A549 (cell line): Measurements from ENCODE around the gene GTF3C1. TPM values are rescaled to one million over a fixed set of nuclear protein-coding genes. Genes with fewer than 3 reads are reported as not detected.
A peak's percentile ranks its signal among the peaks of the same experiment; 100 is the strongest.

Experiments used
- ATAC-seq, 2 experiments: fragments of 200-7000 bp in 1 of 2; fragments of >200 bp in 1 of 2; cut with Nextera tagmentation in 1 of 2; cut with Tn5 transposase in 1 of 2; 3 replicates each; pipeline versions ENCODE4 v1.8.0 to v1.9.1; 2018 to 2020; ENCODE audit warnings: mild to moderate bottlenecking in 1 of 2, moderate library complexity in 1 of 2
- CTCF ChIA-PET: fragments of 300-600 bp; sonication (Branson Sonifier 250); formaldehyde crosslinking; extraction: SDS; loops from one replicate; lab custom pipeline; 2021; ENCODE audit warnings: antibody characterized with exemption, inconsistent platforms; lab: Yijun Ruan, JAX
- POLR2A ChIA-PET: fragments of 350-600 bp; formaldehyde crosslinking; extraction: SDS; loops from one replicate; lab custom pipeline; 2021; ENCODE audit warnings: antibody characterized with exemption, inconsistent platforms; lab: Yijun Ruan, JAX
- DNase-seq, 2 experiments: peaks; one replicate each; pipeline versions ENCODE4 v3.0.0 to v3.0.0-alpha.2; 2011 to 2016; ENCODE audit warnings: low read depth in 1 of 2, low spot score in 1 of 2
- FAIRE-seq: peaks from 2 replicates; lab custom pipeline; 2011; peaks lifted over from hg19 to GRCh38; lab: Jason Lieb, UNC
- H3K27ac ChIP-seq, 2 experiments: fragments of >200 bp; sonication (Bioruptor Twin); formaldehyde crosslinking; 3 replicates each; pipeline ENCODE4 v1.5.1; 2016 to 2017
- H3K4me1 ChIP-seq: fragments of >200 bp; sonication (Bioruptor Twin); formaldehyde crosslinking; 3 replicates; pipeline ENCODE4 v1.6.1; 2016
- H3K4me2 ChIP-seq: fragments of >200 bp; sonication (Bioruptor Twin); formaldehyde crosslinking; 3 replicates; pipeline ENCODE4 v1.6.1; 2016
- H3K4me3 ChIP-seq: fragments of >200 bp; sonication (Bioruptor Twin); formaldehyde crosslinking; 3 replicates; pipeline ENCODE4 v1.5.1; 2016
- H3K9me3 ChIP-seq: fragments of >200 bp; sonication (Bioruptor Twin); formaldehyde crosslinking; 3 replicates; pipeline ENCODE4 v1.6.1; 2016
- BHLHE40 ChIP-seq: IDR thresholded peaks from 2 replicates; pipeline ENCODE4 v1.6.1; 2012; ENCODE audit warnings: low read depth, low read length, inconsistent platforms
- CEBPB ChIP-seq, 2 experiments: fragments of >200 bp in 1 of 2; sonication (Bioruptor Twin) in 1 of 2; formaldehyde crosslinking in 1 of 2; IDR thresholded peaks; 2 replicates each; pipeline ENCODE4 v1.6.1; 2012 to 2016
- CHD4 ChIP-seq: fragments of 200-600 bp; sonication (generic); IDR thresholded peaks from 2 replicates; pipeline ENCODE4 v1.6.1; 2016; ENCODE audit warnings: antibody characterized with exemption, mild to moderate bottlenecking, borderline replicate concordance
- FOSL2 ChIP-seq, 2 experiments: fragments of 450-650 bp in 1 of 2; fragments of >200 bp in 1 of 2; sonication (Bioruptor Twin) in 1 of 2; formaldehyde crosslinking; IDR thresholded peaks; 2 replicates each; pipeline versions ENCODE4 v1.5.0 to v1.6.1; 2016 to 2020; ENCODE audit warnings: mild to moderate bottlenecking in 1 of 2, moderate library complexity in 1 of 2
- GATA3 ChIP-seq: IDR thresholded peaks from 2 replicates; pipeline ENCODE4 v1.6.1; 2012; ENCODE audit warnings: borderline replicate concordance
- HOXB5 ChIP-seq: fragments of 250-450 bp; sonication (Bioruptor Pico); IDR thresholded peaks from 2 replicates; pipeline ENCODE4 v1.5.0; 2020; ENCODE audit warnings: mild to moderate bottlenecking, moderate library complexity
- JUN ChIP-seq, 2 experiments: fragments of >200 bp; sonication (Bioruptor Twin); formaldehyde crosslinking; IDR thresholded peaks; 2 replicates in 1 of 2; 3 replicates in 1 of 2; pipeline ENCODE4 v1.6.1; 2016 to 2017
- JUNB ChIP-seq: fragments of >200 bp; sonication (Bioruptor Twin); formaldehyde crosslinking; IDR thresholded peaks from 2 replicates; pipeline ENCODE4 v1.6.1; 2016
- KDM1A ChIP-seq: fragments of 200-600 bp; sonication (generic); IDR thresholded peaks from 2 replicates; pipeline ENCODE4 v1.6.1; 2016; ENCODE audit warnings: low read depth, mild to moderate bottlenecking
- MAFK ChIP-seq: fragments of 450-650 bp; IDR thresholded peaks from 2 replicates; pipeline ENCODE4 v1.6.1; 2014; ENCODE audit not compliant: partially characterized antibody
- NFE2L2 ChIP-seq: fragments of 150-350 bp; conservative IDR thresholded peaks from 2 replicates; pipeline ENCODE4 v1.6.1; 2014; ENCODE audit warnings: low read length
- NR3C1 ChIP-seq: fragments of >200 bp; sonication (Bioruptor Twin); formaldehyde crosslinking; IDR thresholded peaks from 3 replicates; pipeline ENCODE4 v1.6.1; 2017
- SMC3 ChIP-seq: fragments of >200 bp; sonication (Bioruptor Twin); formaldehyde crosslinking; IDR thresholded peaks from 3 replicates; pipeline ENCODE4 v1.6.1; 2018; ENCODE audit warnings: inconsistent platforms
- SREBF2 ChIP-seq: fragments of 450-650 bp; IDR thresholded peaks from 2 replicates; pipeline ENCODE4 v1.6.1; 2014; ENCODE audit warnings: mild to moderate bottlenecking, moderate library complexity
- WGBS: methylation state at CpG from one replicate; pipeline ENCODE4 v1.1.6; 2017; ENCODE audit errors: missing lambda C conversion rate; 5-methylcytosine and 5-hydroxymethylcytosine counted together
- polyA plus RNA-seq, 4 experiments: library from polyadenylated mRNA; depleted of rRNA in 3 of 4; stranded (reverse); fragments of >200 nt; fragmentation: RNase III in 1 of 4; extraction: RNeasy Plus Mini Kit Qiagen cat#74134 plus additional on column Dnase treatment in 1 of 4; gene quantifications; 2 replicates in 3 of 4; 3 replicates in 1 of 4; pipeline ENCODE4 v1.2.3, GENCODE V29; 2011 to 2017
- TF ChIP-seq, protein P1 (sequence below): fragments of >200 bp; sonication (Bioruptor Twin); formaldehyde crosslinking; IDR thresholded peaks from 3 replicates; pipeline ENCODE4 v1.6.1; 2016
- TF ChIP-seq, protein P2 (sequence below): fragments of >200 bp; sonication (Bioruptor Twin); formaldehyde crosslinking; IDR thresholded peaks from 2 replicates; pipeline ENCODE4 v1.6.1; 2016
- TF ChIP-seq, protein P3 (sequence below): fragments of 250-450 bp; sonication (Bioruptor Pico); IDR thresholded peaks from 2 replicates; pipeline ENCODE4 v1.5.0; 2021; ENCODE audit warnings: mild to moderate bottlenecking, moderate library complexity, borderline replicate concordance

GTF3C1 gene
- polyA plus RNA-seq, 2 of the 4 experiments (the other 2 are of a cell fraction) = 41.6 to 54.2 TPM

- ChIA-PET POLR2A (no interaction called here), CTCF (no interaction called here)
- no peak overlapping the region for H3K4me2 ChIP-seq
- H3K4me3 ChIP-seq = no peak overlapping the region
- no peak for DNase-seq
- TF ChIP-seq NFE2L2 (no peak), CEBPB (IDR thresholded peaks at IDR 0.05) (no peak), JUN (IDR thresholded peaks at IDR 0.05) (no peak), KDM1A (no peak), FOSL2 (IDR thresholded peaks at IDR 0.05) (no peak), FOSL2 (CRISPR knock-in tag; IDR thresholded peaks at IDR 0.05) (no peak), HOXB5 (CRISPR knock-in tag) (no peak), NR3C1 (no peak)
- H3K9me3 ChIP-seq = no peaks in the 10 kb centered on the region
- no peak overlapping the region for H3K27ac ChIP-seq
- no peaks in the 10 kb centered on the region for H3K4me1 ChIP-seq
- WGBS = 91% methylated on average over 17 of the region's 21 CpGs
- no peak for FAIRE-seq
- no peak for ATAC-seq
Measured at GRCh38 chr16:27489421-27489820, 60.3 kb downstream of the GTF3C1 start.

- no peaks in the 10 kb centered on the region for H3K9me3 ChIP-seq
- H3K4me1 ChIP-seq = no peaks in the 10 kb centered on the region
- POLR2A ChIA-PET = no interaction called here
- CTCF ChIA-PET = no interaction called here
- H3K4me2 ChIP-seq = no peak overlapping the region
- H3K4me3 ChIP-seq = no peak overlapping the region
- WGBS = 95% methylated on average over 3 of the region's 3 CpGs
- no peak for ATAC-seq
- no peak overlapping the region for H3K27ac ChIP-seq
- FAIRE-seq = no peak
- peak; percentile 24 for TF ChIP-seq MAFK
- no peak for TF ChIP-seq SREBF2
- DNase-seq = no peak
Measured at GRCh38 chr16:27486760-27487159, 63.0 kb downstream of the GTF3C1 start.

GRCh38 chr16:27486344-27486743, 63.4 kb downstream of the GTF3C1 start:
- no peak for DNase-seq
- H3K27ac ChIP-seq = no peak overlapping the region
- H3K9me3 ChIP-seq = no peaks in the 10 kb centered on the region
- no peak for FAIRE-seq
- no peak overlapping the region for H3K4me3 ChIP-seq
- ATAC-seq = no peak
- no peaks in the 10 kb centered on the region for H3K4me1 ChIP-seq
- 91% methylated on average over 8 of the region's 8 CpGs for WGBS
- ChIA-PET POLR2A (no interaction called here), CTCF (no interaction called here)
- no peak for TF ChIP-seq GATA3
- no peak for TF ChIP-seq JUNB
- TF ChIP-seq CHD4 = no peak
- no peak for TF ChIP-seq BHLHE40
- TF ChIP-seq, protein P1, sequence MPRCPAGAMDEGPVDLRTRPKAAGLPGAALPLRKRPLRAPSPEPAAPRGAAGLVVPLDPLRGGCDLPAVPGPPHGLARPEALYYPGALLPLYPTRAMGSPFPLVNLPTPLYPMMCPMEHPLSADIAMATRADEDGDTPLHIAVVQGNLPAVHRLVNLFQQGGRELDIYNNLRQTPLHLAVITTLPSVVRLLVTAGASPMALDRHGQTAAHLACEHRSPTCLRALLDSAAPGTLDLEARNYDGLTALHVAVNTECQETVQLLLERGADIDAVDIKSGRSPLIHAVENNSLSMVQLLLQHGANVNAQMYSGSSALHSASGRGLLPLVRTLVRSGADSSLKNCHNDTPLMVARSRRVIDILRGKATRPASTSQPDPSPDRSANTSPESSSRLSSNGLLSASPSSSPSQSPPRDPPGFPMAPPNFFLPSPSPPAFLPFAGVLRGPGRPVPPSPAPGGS = no peak
- TF ChIP-seq, protein P2, sequence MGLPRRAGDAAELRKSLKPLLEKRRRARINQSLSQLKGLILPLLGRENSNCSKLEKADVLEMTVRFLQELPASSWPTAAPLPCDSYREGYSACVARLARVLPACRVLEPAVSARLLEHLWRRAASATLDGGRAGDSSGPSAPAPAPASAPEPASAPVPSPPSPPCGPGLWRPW = no peak
- no peak for TF ChIP-seq SMC3
- TF ChIP-seq, protein P3, sequence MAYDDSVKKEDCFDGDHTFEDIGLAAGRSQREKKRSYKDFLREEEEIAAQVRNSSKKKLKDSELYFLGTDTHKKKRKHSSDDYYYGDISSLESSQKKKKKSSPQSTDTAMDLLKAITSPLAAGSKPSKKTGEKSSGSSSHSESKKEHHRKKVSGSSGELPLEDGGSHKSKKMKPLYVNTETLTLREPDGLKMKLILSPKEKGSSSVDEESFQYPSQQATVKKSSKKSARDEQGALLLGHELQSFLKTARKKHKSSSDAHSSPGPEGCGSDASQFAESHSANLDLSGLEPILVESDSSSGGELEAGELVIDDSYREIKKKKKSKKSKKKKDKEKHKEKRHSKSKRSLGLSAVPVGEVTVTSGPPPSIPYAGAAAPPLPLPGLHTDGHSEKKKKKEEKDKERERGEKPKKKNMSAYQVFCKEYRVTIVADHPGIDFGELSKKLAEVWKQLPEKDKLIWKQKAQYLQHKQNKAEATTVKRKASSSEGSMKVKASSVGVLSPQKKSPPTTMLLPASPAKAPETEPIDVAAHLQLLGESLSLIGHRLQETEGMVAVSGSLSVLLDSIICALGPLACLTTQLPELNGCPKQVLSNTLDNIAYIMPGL (CRISPR knock-in tag) = no peak
- no peak overlapping the region for H3K4me2 ChIP-seq

- Histone ChIP-seq H3K4me2 (no peak overlapping the region), H3K4me3 (no peak overlapping the region), H3K9me3 (no peaks in the 10 kb centered on the region), H3K4me1 (no peaks in the 10 kb centered on the region), H3K27ac (no peak overlapping the region)
- FAIRE-seq (no peak), ATAC-seq (no peak), DNase-seq (no peak)
- 95% methylated on average over 11 of the region's 11 CpGs for WGBS
- ChIA-PET POLR2A (interaction anchor here (1.4 kb wide), 1 partner anchor 282 kb away, joined by 4 read pairs; no protein-coding TSS in a partner anchor), CTCF (interaction anchor here (1.2 to 1.5 kb wide), 2 partner anchors 28 to 30 kb away, joined by 3 to 4 read pairs; no protein-coding TSS in a partner anchor)
- TF ChIP-seq KDM1A = no peak
Measured at GRCh38 chr16:27485811-27486210, 63.9 kb downstream of the GTF3C1 start.
